ENCODE results near the gene RPL21. TPM values are rescaled to one million over a fixed set of nuclear protein-coding genes. Genes with fewer than 3 reads are reported as not detected.

The RPL21 gene
- total RNA-seq, 1 experiment from 2014 or later, result 1,158 TPM

DNA sequence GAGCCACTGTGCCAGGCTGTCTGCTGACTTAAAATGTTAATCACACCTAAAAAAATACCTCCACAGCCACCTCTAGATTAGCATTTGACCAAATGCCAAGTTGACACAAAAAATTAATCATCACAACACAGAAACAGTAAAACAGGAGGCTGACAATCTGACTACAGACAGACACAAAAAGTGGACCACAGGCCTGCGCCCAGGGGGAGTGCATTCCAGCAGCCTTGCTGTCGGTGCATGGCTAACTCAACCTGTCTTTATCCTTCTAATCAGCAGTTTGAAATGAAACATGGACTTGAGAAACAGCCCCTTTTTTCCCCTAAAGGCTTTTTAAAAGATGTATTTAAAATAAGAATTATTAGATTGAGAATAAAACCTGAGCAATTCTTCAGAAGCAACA lies 53.3 kb downstream of the RPL21 start:
- Mint-ChIP-seq H3K9me3 (ENCODE audit: unreplicated experiment) (no peaks in the 10 kb centered on the region), H3K27ac (ENCODE audit: unreplicated experiment) (no peak overlapping the region), H3K4me3 (ENCODE audit: unreplicated experiment) (no peak overlapping the region), H3K4me1 (ENCODE audit: low read depth, unreplicated experiment) (no peaks in the 10 kb centered on the region), H3K36me3 (ENCODE audit: insufficient read depth, unreplicated experiment) (no peaks in the 10 kb centered on the region), H3K27me3 (ENCODE audit: insufficient read depth, unreplicated experiment) (peaks cover 4% of the 10 kb centered on the region)
- intact Hi-C loops (cut with micrococcal nuclease; ENCODE audit: unreplicated experiment), result no loop called here
- DNase-seq, result no peak
- no peak overlapping the region for H3K4me3 ChIP-seq (ENCODE audit: low read depth, low read length)
- H3K4me1 ChIP-seq, result 0 out of 2 replicates have a peak, but pooled peaks cover under 1% of the 10 kb centered on the region
- ChIA-PET CTCF (no interaction called here), POLR2A (no interaction called here)
- H3K27me3 ChIP-seq (replicated peaks; ENCODE audit: control insufficient read depth, insufficient read depth, low read length), result no peaks in the 10 kb centered on the region; the same call in 1 of the 2 replicates
- H3K36me3 ChIP-seq (ENCODE audit: control insufficient read depth, insufficient read depth, low read length), result no peaks in the 10 kb centered on the region
- no peaks in the 10 kb centered on the region for H3K9me3 ChIP-seq
- no TSS peak for BruUV-seq (replicated peaks)
- TF ChIP-seq, protein P1, sequence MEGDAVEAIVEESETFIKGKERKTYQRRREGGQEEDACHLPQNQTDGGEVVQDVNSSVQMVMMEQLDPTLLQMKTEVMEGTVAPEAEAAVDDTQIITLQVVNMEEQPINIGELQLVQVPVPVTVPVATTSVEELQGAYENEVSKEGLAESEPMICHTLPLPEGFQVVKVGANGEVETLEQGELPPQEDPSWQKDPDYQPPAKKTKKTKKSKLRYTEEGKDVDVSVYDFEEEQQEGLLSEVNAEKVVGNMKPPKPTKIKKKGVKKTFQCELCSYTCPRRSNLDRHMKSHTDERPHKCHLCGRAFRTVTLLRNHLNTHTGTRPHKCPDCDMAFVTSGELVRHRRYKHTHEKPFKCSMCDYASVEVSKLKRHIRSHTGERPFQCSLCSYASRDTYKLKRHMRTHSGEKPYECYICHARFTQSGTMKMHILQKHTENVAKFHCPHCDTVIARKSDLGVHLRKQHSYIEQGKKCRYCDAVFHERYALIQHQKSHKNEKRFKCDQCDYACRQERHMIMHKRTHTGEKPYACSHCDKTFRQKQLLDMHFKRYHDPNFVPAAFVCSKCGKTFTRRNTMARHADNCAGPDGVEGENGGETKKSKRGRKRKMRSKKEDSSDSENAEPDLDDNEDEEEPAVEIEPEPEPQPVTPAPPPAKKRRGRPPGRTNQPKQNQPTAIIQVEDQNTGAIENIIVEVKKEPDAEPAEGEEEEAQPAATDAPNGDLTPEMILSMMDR (IDR thresholded peaks at IDR 0.05; ENCODE audit: insufficient read depth in 1 of 2, low read depth in 1 of 2, low read length in 1 of 2, severe bottlenecking in 1 of 2, unreplicated experiment in 1 of 2), result no peak

Other genes starting within 250 kb of the RPL21 start
- 36.2 and 36.5 TPM in 2 replicates for gene USP12, start 79.7 kb upstream of the RPL21 start, total RNA-seq (2022)
- gene RASL11A, start 19.3 kb downstream of the RPL21 start, total RNA-seq (2022), result 18.8 and 21.0 TPM in 2 replicates
- gene GTF3A, start 173.1 kb downstream of the RPL21 start, total RNA-seq (2022), result 132 and 141 TPM in 2 replicates
- 41.8 and 51.5 TPM in 2 replicates for gene MTIF3, start 199.0 kb downstream of the RPL21 start, total RNA-seq (2022)